ENCODE results near the gene PLA2G4F.

Gene PLA2G4F

DNA sequence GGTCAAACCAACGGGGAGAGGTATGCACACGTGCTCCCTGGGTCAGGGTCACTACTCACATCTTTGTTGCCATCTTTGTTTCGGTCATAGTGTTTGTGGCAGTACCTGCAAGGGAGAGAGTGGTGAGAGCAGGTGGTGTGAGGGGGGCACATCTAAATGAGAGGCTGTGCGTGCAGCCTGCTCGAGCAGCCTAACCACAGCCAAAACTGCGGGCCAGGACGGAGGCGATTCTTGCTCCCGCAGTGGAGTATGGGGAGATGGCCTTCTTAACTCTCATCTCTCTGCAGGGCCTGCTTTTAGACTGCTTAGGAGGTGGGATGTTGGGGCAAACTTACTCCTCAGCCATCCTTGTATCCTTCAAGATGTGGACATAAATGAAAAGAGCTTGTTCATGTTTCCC lies 6.9 kb upstream of the PLA2G4F start:
- DNase-seq: no peak

DNA sequence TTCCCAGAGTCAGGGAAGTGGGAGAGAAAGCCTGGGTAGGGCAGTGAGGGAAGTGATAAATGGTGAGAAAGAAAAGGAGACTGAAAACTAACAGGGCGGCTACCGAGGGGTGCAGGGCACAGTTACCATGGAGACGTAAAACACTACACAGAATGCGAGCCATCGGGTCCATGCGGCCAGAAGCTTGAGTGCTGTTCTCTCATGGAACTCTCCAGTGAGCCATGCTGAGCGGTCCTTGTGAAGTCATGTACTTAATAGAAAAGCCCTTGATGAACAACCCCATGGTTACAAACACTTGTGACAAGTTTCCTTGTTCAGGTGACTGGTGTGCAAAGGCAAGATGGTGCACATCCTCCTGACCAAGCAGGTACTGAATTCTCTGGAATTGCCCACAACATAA lies 3.7 kb upstream of the PLA2G4F start:
- DNase-seq: no peak

DNA sequence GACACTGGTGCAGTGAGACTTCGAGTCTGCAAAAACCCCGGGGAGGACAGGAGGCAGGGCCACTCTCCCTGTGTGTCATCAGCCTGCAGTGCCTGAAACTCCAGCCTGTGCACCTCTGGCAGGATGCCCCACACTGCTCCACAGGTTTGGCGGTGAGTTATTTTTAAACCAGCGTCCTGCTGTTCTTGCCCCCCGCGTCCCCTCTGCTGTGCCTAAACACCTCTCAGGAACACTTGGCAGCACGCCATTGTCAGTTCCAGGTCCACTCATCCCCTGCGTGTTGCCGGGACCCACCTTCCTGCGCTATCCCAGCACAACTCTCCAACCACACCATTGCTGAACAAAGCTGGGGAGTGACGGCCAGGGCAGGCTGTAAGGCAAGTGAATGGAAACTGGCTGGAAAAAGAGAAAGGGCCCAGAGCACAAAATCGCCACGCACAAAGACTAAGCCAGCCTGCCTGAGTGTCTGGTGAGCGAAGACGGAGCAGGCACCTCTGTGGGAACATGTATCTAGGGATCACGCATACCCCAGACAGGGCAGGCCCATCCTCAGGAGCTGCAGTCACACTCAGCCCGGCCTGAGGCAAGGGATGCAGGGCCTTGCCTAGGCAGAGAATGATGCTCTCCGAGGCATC lies 3.1 kb upstream of the PLA2G4F start:
- no peak for DNase-seq

DNA sequence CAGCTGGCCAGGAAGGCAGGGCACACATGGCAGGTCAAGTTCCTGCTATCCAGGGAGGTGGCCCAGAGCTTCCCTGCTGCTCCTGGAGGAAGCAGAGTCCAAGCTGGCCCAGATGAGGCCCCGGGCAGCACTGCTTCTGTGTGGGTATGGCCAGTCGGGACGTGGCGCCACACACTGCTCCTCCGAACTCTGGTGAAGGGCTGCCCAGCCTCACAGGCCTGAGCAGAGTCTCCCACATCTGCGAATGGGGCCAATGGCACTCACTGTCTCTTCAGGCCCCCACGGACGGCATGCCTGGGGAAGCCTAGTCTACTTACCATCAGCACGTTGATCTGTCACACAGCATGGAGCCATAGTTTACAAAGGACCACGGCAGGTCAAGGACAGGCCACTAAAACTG lies 2.5 kb upstream of the PLA2G4F start:
- DNase-seq: no peak

DNA sequence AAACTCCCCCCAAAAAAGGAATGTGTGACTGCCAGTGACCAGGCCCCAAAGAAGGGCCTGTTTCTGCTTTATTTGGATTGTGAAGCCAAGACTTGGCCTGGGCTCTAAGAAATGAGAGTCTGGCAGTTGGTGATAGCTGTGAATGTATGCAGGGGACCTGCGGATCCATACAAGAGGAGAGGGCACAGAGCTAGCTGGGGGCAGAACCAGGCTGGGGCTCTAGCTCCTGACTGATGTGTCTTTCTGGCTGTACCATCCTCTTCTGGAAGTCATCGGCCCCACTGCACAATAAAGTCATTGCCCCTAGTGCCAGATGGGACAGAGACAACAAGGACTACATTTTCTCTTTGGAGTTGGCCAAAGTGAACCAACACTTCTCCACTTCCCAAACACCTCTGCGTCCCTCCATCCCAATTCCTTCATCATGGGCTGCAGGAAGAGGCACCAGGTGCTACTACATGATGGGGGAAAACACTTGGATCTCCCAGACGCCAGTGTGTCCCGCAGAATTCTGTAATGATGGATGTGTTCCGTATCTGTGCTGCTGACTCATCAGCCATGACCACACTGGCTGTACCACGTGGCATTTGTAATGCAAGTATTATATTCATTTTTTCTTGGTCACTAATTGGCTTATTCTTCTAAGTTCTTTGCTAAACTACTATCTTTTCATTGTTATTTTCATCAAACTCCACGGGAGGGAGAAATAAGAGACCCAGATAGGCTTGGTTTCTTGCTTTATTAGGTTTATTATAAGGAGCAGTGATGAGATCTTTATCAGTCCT lies 1.7 kb upstream of the PLA2G4F start:
- no peak for DNase-seq

DNA sequence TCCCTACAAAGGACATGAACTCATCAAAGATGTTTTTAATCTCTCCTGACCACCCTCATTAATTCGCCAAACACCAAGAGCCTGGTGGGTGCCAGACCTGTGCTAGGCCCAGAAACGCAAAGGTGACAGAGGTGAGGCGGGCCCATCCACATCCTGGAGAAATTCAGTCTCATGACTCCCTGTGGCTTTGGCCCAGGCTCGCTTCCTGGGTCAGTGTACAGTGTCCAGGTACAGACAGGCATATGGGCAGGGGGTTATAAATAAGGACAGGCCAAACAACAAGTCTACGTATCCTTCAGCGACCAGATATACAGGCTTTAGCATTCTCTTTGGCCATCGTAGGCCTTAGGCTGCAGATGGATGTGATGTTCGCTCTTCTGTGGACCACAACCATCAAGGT lies 945 bp upstream of the PLA2G4F start:
- DNase-seq: no peak

DNA sequence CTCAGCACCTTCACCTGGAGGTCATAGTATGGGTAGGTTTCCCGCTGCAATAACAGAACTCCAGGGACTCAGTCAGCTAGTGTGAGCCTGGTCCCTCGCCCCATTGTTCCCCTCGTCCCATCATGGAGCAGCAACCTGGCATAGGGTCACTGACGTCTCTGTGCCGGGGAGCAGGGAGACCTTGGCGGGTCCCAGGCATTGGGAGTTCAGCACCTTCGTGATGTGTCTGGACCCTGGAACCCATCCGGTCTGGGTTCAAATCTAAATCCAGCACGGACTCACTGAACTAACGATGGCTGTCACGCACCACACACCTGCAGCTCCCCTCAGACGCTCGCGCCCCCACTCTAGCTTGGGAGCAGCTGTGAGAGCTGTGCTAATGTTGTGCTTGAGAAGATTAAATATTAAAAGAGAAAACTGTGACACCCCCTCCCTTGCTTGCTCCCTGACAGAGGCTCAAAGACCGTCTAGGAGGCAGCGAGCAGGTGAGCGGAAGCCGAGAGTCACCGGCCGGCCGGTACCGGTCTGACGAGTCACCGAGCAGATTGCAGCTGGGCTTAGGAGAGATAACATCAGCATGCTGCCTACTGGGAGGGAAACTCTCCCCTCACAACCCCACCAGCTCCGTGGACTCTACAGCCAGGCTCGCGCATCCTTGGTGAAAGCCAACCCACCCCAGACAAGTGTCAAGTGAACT lies 742 bp downstream of the PLA2G4F start:
- DNase-seq: no peak

DNA sequence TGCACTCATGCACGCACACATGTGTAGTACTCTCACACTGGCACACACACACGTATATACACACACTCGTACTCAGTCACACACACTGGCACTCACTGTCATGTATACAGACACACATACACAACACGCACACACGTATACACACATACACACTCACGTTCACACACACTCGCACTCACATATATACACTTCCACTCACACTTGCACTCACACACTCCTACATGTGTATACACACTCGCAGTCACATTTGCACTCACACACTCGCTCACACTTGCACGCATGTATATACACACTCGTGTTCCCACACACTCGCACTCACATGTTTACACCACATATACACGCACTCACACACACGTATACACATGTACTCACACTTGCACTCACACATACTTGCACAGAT lies 1.5 kb downstream of the PLA2G4F start:
- no peak for DNase-seq

DNA sequence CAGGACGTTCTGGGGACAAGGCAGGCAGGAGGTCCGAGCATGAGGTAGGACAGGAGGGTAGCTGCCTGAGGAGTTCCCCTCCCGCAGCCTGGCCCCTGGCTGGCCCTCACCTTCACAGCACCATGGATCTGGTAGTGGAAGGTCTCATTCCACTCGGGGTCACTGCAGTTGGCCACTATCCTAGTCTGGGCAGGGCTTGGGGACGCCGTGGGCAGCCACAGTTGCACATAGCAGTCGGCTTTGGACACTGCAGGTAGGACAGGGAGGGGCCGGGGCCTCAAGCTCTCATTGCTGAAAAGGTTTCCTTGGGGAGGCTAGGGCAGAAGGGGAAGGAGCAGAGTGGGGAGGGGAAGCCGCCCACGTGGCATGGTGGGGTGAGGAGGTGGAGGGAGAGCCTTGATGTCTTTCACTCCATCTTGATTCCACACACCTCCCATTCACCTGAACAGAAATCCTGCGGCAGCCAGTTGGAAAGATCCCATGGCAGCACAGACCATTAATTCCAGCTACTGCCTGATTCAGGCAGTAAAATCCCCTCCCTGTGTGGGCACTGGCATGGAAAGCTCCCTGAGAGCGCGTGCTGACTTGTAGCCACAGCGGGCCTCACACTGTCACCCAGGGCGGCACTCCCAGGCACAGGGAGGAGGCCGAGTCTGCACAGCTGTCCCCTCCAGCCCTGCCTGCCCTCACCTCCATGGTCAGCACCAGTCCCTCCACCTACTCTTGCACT lies 2.1 kb downstream of the PLA2G4F start:
- no peak for DNase-seq

DNA sequence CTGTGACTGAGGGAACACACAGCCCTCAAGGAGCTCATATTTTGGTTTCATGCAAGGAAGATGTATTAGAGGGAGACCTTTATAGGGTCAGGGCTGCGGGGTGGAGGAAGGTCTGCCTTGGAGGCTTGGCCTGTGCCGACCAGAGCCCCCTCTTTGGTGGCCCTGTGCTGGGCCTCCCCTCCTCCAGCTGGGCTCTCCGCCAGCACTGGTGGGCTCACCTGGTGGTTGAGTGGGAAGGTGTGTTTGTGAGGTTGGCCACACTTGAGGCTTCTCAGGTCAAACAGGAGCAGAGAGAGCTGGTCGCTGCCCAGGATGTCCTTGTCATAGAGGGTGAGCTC lies 2.6 kb downstream of the PLA2G4F start:
- DNase-seq: no peak

DNA sequence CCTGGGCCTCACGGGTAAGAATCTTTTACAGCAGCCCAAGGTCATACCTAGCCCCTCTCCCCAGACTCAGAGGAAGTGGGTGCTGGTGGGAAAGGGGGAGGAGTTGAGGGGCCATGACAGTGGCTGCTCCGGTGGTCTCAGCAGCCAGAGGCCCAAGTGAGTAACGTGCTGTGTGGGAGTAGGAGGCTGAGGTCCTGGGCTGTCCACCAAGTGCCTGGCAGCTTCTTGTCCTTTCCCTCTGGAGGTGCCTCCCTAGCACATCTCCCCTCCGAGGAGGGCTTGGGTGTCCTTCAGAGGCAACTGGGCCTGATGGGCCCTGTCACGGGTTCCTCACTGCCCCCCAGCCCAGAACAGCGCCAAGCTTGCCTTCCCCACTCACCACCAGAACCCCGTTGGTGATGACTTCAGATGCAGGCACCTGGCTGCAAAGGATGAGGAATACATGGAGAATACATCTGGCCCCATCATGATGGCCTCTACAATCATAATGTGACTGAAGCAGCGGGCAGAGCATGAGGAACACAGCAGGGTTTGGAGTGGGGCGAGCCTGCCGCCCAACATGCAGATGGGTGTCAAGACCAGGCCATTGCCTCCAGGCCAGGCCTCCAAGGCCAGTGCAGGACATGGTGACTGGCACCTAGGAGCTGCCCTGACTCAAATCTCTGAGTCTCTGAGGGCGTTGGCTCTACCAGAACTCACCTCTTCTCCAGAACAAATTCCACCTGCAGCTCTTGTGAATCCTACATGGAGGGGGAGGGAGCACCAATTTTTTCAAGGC lies 3.3 kb downstream of the PLA2G4F start:
- no peak for DNase-seq

DNA sequence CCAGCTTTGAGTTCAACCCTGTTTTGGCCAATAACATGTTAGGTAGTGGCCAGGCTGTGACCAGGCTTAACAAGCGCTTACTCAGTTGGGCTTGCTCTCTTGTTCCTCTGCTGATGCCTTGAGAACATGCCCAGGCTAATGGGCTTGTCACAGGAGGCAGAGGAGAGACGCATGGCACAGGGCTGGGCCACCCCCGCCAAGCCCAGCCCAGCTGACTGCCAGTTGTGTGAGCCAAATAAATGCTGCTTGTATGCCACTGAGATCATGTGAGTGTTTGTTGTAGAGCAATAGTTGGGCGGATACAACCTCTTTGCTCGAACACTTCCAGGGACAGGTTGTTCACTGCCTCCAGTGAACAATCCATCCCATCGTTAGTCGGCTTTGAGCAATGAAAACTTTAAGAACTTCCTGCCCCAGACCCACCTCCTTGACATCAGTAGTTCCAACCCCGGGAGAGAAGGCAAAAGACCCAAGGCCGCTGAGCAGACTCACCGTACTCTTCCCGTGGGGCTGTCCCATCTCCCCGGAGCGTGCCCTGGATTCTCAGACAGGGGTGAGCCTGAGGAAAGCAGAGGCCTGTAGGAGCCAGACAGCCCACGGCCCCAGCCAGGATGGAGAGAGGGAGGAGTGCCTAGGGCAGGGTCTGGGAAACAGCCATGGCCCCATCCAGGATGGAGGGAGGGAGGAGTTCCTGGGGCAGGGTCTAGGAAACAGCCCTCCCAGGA lies 4.1 kb downstream of the PLA2G4F start:
- DNase-seq: no peak

DNA sequence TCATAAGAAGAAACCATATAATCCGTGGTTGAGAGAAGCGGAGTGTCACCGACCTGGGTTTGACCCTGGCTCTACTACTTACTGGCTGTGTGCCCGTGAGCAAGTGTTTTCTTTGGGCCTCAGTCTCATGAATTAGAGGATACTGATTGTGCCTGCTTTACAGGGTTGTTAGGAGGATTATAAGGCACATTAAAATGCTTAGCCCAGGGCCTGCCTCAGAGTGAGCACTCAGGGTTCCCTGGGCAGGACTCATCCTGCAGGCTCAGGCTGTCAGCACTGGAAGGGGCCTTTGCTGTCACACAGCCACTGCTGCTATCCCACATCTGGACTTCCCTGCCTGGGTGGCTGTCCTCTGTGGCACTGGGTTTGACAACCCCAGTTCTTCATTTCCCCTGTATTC lies 4.7 kb downstream of the PLA2G4F start:
- no peak for DNase-seq

DNA sequence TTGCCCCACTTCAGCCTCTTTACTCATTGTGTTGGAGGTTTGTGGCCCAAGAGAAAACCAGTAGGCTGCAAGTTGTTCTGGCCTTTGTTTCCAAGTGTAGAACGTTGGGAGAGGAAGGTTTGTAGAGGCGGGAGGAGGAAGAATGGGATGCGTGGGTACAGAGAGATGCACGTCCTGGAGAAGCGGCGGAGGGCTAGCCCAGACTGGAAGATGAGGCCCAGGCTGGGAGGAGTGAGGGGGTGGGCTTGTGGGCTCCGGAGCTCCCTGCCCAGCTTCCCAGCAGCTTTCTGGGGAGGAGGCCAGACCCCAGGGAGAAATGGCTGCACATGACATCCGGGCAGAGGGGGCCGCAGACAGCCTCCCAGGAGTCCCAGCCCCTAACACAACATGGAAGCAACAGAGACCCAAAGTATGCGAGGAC lies 5.3 kb downstream of the PLA2G4F start:
- no peak for DNase-seq

DNA sequence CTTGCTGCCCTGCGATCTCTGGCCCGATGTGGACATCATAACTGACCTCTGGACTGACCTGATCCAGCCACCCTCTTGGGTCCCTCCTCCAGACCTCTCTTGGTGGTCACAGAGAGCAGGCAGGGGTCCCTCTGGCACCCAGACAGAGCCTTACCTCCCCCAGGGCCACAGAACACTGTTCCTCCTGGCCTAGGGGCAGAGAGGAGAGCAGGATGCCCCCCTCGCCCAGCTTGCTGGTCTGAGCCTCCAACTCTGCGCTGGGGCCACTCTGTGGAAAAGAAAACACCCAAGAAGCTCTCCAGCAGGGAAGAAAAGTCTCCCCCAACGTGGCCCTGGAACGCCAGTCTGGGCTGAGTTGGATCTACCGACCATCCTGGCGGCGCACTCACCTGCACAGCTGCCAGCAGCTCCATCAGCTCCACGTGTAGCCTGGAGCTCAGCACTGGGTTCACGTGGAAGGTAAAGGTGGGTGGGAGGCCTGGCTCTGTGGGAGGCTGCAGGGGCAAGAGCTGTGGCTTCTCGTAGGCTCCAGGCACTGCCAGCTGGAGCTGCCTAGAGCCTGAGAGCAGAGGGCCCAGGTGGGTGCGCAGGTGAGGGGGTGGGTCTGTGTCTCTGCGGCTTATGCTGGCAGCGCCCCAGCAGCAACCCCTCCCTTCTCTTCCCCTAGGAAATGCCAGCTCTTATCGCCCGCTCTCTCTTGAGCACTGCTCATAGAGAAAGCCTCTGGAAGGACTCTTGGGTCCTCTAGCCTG lies 6.0 kb downstream of the PLA2G4F start:
- DNase-seq: no peak

DNA sequence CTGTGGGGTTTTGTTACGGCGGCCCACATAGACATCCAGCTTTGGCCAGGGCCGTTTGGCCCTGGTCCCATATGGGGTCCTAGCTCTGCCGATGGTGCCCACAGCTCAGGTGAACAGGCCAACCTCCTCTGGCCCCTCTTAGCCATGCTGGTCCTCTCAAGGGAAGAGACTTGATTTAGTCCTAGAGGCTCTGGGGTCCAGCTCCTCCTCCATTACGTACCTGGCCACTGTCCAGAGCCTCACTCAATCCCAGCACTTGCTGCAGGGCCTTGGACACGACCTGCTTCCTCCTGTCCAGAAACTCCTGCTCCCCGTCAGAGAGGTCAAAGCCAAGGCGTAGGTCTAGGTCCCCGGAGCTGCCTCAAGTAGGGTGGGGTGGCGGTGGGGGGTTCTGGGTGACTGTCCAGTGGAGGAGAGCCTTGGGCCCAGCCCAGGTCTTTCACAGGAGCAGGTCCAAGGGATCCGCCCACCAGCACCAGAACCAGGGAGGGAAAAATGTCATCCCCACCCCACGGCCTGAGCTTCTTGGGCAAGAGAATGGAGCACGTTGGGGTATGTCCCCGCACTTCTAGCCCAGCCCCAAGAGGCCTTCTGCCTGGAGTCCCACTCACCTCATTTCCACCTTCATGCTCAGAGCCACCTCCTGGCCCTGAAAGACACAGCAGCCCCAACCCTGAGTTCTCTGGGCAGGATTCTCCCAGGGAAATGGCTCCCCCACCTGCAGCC lies 6.8 kb downstream of the PLA2G4F start:
- DNase-seq: no peak

DNA sequence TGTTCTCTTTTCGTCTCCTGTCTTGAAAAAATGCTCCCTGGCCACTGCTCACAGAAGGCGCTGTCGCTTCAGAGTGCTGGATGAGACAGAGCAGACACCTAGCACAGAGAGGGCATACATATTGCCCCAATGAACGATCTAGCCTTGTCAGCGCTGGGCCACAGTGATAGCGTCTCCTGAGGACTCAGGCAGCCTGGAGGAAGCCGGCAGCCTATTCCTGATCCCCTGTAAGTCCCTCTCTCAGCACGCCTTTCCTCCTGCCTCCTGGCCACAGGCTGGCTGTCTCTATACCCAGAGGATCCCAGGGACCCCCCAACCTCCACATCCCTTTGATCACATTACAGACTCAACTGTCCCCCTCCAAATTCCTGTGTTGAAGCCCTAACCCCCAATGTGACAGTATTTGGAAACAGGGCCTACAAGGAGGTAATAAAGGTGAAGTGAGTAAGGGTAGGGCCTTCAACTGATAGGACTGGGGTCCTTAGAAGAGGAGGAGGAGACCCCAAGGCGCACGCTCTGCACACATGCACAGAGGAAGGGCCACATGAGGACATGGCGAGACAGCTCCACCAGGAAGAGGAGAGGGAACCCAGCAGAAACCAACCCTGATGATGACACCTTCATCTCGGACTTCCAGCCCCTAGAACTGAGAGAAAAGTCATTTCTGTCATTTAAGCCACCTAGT lies 7.5 kb downstream of the PLA2G4F start:
- DNase-seq: no peak

DNA sequence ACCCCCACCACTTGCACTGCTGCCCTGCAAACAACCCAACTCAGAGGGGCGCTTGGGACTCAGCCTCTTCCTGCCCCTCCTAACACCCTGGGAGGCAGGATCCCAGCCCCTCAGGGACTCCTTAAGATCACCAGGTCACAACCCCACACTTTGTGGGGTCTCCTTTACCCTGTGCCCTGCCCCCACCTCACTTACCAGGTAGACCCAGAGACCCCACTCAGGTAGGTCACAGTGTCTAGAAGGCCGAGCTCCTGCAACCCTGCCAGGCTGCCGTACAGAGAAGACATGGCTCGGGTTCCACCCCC lies 9.1 kb downstream of the PLA2G4F start:
- no peak for DNase-seq

DNA sequence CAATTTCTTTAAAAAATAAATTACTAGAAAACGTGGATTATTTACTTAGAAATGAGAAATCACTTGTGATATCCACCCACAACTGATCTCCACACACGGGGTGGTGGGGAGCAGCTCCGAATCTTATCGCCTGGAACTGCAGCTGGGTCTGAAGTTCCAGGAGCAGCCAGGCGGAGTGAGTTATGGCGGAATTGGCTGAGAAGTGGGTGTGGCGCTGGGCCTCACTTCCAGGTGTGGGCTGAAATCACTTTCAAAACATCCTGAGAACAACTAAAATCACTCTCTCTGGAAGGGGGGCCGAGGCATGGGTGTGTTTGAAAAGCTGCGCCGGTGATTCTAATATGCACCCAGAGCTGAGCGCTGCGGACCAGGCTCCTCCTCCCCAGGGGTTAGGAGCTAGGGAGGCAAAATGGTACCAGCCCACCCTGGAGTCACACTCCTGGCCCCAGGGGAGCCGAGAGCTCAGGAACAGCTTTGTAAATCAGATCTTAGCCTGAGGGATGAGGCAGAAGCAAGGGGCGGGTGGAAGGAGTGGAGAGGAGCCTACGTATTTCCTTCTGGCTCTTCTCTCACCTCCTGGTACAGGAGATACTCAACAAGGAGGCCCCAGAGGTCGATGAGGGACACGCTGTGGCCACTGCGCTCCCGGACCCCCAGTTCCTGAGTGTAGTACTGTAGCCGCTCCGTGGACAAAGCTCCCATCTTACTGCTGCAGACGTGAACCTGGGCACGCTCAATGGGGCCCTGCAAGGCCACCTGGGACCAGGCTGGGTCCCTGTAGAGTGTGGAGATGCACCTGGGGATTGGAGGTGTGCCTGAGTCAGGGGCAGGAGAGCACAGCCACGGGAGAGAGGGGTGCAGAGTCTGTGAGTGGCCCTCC lies 9.6 kb downstream of the PLA2G4F start:
- DNase-seq: no peak

All from activated effector memory CD4-positive, alpha-beta T cell treated with Interleukin-2 at 50 U/mL for 16 hours (primary cell).